A673 (cell line): ENCODE measurements around the gene VAV3. TPM values are rescaled to one million over a fixed set of nuclear protein-coding genes. Genes with fewer than 3 reads are reported as not detected.

ENCODE experiments used
- BruUV-seq: library from RNA; stranded (reverse); fragments of 400-500 nt; replicated peaks from 2 replicates; lab custom pipeline; 2021; lab: Mats Ljungman, UMichigan
- CTCF ChIA-PET: fragments of 300-600 bp; sonication (Branson Sonifier 250); formaldehyde crosslinking; loops from one replicate; lab custom pipeline; 2022; ENCODE audit warnings: antibody characterized with exemption; lab: Charles Lee
- POLR2A ChIA-PET: fragments of 300-600 bp; sonication (Branson Sonifier 250); formaldehyde crosslinking; loops from one replicate; lab custom pipeline; 2022; ENCODE audit warnings: antibody characterized with exemption; ENCODE audit not compliant: low non-redundant PET; lab: Charles Lee
- DNase-seq: peaks from one replicate; pipeline ENCODE4 v3.0.0-alpha.2; 2015; ENCODE audit warnings: low spot score
- H3K27ac ChIP-seq: fragments of 200-600 bp; sonication (generic); 2 replicates; pipeline ENCODE4 v1.5.1; 2016; ENCODE audit warnings: mixed run types, low read depth, mild to moderate bottlenecking, mixed read lengths, antibody characterized with exemption, low read length; ENCODE audit not compliant: poor library complexity, severe bottlenecking
- H3K27me3 ChIP-seq: fragments of 200-600 bp; sonication (generic); replicated peaks from 2 replicates; pipeline ENCODE4 v1.6.1; 2017; ENCODE audit warnings: mixed run types, low read depth, mild to moderate bottlenecking, mixed read lengths, antibody characterized with exemption, low read length; ENCODE audit not compliant: insufficient read depth, poor library complexity
- H3K36me3 ChIP-seq: fragments of 200-600 bp; sonication (generic); 2 replicates; pipeline ENCODE4 v1.6.1; 2016; ENCODE audit warnings: mixed run types, mild to moderate bottlenecking, mixed read lengths, antibody characterized with exemption, low read length; ENCODE audit not compliant: insufficient read depth, poor library complexity, severe bottlenecking
- H3K4me1 ChIP-seq: fragments of 200-600 bp; sonication (generic); 2 replicates; pipeline ENCODE4 v1.6.1; 2017; ENCODE audit warnings: mixed run types, mild to moderate bottlenecking, mixed read lengths, antibody characterized with exemption, low read length; ENCODE audit not compliant: insufficient read depth, poor library complexity, severe bottlenecking
- H3K4me3 ChIP-seq: fragments of 200-600 bp; sonication (generic); 2 replicates; pipeline ENCODE4 v1.5.1; 2016; ENCODE audit warnings: low read depth, mixed run types, mild to moderate bottlenecking, mixed read lengths, low read length; ENCODE audit not compliant: poor library complexity, severe bottlenecking
- H3K9me3 ChIP-seq: fragments of 200-600 bp; sonication (generic); 2 replicates; pipeline ENCODE4 v1.6.1; 2016; ENCODE audit warnings: mixed run types, low read depth, mild to moderate bottlenecking, mixed read lengths, antibody characterized with exemption, low read length; ENCODE audit not compliant: poor library complexity, severe bottlenecking
- CTCF ChIP-seq: fragments of 300-800, 200-600 bp; sonication (generic); conservative IDR thresholded peaks from 2 replicates; pipeline ENCODE4 v1.5.1; 2017; ENCODE audit warnings: low read depth, mild to moderate bottlenecking, antibody characterized with exemption, low read length, moderate library complexity, mixed read lengths
- EZH2 ChIP-seq: fragments of 200-600 bp; sonication (generic); IDR thresholded peaks from 2 replicates; pipeline ENCODE4 v1.6.1; 2017; ENCODE audit warnings: borderline replicate concordance, low read depth, mild to moderate bottlenecking, mixed read lengths, antibody characterized with exemption, low read length; ENCODE audit not compliant: poor library complexity, severe bottlenecking
- intact Hi-C: fragments of 100-400 bp; cut with micrococcal nuclease; formaldehyde crosslinking; loops from one replicate; pipeline ENCODE4 v1.10.0; 2022; ENCODE audit not compliant: unreplicated experiment
- total RNA-seq: library from RNA; stranded (reverse); gene quantifications from 2 replicates; pipeline ENCODE4 v1.2.3, GENCODE V29; 2021

VAV3 gene
- total RNA-seq, 1 experiment from 2014 or later, result 0.30 TPM

GRCh38 chr1:107532318-107532717, 432.7 kb downstream of the VAV3 start:
- no peaks in the 10 kb centered on the region for H3K27me3 ChIP-seq
- ChIA-PET POLR2A (no interaction called here), CTCF (no interaction called here)
- intact Hi-C loops, result loop anchor here (10.0 kb wide), 1 partner anchor 608 kb away; no protein-coding TSS in a partner anchor
- no peak overlapping the region for H3K4me3 ChIP-seq
- no TSS peak for BruUV-seq
- no peak for DNase-seq
- no peaks in the 10 kb centered on the region for H3K36me3 ChIP-seq
- TF ChIP-seq CTCF (no peak), EZH2 (no peak)
- H3K9me3 ChIP-seq, result no peaks in the 10 kb centered on the region
- H3K27ac ChIP-seq, result no peak overlapping the region
- H3K4me1 ChIP-seq, result peaks cover 13% of the 10 kb centered on the region

DNA sequence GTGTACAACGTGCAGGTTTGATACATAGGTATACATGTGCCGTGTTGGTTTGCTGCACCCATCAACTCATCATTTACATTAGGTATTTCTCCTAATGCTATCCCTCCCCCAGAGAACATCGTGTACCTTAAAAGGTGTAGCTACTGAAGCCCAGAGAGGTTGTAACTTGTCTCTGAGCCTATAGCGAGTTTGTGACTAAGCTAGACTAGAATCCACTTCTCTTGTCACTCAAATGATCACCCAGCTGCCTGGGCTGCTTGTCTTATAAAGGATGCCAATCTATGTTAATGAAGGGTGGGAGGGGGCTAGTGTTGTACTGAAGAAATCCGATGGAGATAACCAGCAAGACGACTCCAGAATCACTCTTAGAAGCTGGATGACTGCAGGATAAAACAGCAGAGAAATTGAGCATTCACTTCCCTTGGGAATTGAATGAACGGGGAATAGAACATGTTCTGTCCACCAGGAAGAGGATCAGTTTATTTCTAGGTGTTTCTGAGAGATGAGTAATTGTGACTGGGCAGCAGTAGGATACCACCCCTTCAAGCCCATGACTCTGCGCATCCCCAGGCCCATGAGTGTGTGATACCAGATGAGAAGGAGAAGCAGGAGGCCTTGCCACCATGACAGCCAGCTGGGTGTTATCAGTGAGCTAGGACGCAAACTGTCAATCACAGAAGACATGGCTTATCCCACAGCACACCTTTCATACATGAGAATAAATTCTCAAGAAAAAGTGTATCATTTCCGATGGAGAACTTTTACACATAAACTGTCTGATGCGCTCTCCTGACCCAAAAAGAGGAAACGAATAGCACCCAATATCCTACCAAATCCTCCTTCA, 433.7 kb downstream of the VAV3 start:
- Histone ChIP-seq H3K27me3 (no peaks in the 10 kb centered on the region), H3K4me1 (peaks cover 17% of the 10 kb centered on the region), H3K36me3 (no peaks in the 10 kb centered on the region), H3K9me3 (no peaks in the 10 kb centered on the region), H3K4me3 (no peak overlapping the region), H3K27ac (no peak overlapping the region)
- TF ChIP-seq EZH2 (no peak), CTCF (no peak)
- BruUV-seq, result no TSS peak
- CTCF ChIA-PET, result no interaction called here
- POLR2A ChIA-PET, result no interaction called here
- DNase-seq, result no peak
- intact Hi-C loops, result loop anchor here (10.0 kb wide), 1 partner anchor 606 kb away; no protein-coding TSS in a partner anchor

DNA sequence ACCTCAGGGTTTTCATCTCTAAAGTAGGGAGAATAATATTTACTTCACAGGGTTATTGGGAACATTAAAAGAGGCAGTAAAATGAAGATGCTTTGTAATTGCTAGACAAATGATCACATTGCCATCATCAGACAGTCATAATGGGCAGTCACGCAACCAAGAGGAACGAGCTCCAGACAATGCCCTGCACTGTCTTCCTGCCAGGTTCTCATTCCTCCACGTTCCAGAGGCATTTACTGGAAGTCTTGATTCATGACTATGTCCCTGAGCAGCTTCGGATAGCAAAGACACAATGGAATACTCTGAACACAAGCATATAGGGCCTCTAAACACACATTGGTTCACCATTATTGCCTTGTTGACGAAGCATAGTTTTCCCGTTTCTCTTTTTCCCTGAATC, 434.4 kb downstream of the VAV3 start:
- no TSS peak for BruUV-seq
- Histone ChIP-seq H3K27me3 (no peaks in the 10 kb centered on the region), H3K9me3 (no peaks in the 10 kb centered on the region), H3K36me3 (no peaks in the 10 kb centered on the region), H3K27ac (no peak overlapping the region), H3K4me1 (peaks cover 17% of the 10 kb centered on the region), H3K4me3 (no peak overlapping the region)
- DNase-seq, result no peak
- ChIA-PET POLR2A (no interaction called here), CTCF (interaction anchor here (0.7 to 2.3 kb wide), 2 partner anchors 56 to 254 kb away, joined by 5 to 10 read pairs; no protein-coding TSS in a partner anchor)
- intact Hi-C loops, result loop anchor here (10.0 kb wide), 1 partner anchor 606 kb away; no protein-coding TSS in a partner anchor
- no peak for TF ChIP-seq EZH2
- no peak for TF ChIP-seq CTCF
